Thyroid gland (tissue), 4 donors: ENCODE measurements around the gene MTG1. TPM values are rescaled to one million over a fixed set of nuclear protein-coding genes. Genes with fewer than 3 reads are reported as not detected.

Source experiments
- DNase-seq, 2 donors: peaks; one replicate each; pipeline ENCODE4 v3.0.0-alpha.2; 2019
- H3K27ac ChIP-seq, 3 donors: fragments of 200-600 bp; sonication (generic); 1 replicate in 2 of 3; 2 replicates in 1 of 3; pipeline ENCODE4 v1.5.1; 2016 to 2019; ENCODE audit warnings: mild to moderate bottlenecking in 1 of 3, moderate library complexity in 1 of 3
- H3K27me3 ChIP-seq: fragments of 200-600 bp; sonication (generic); one replicate; pipeline ENCODE4 v1.5.1; 2019
- H3K36me3 ChIP-seq, 2 donors: fragments of 200-600 bp; sonication (generic); one replicate each; pipeline ENCODE4 v1.5.1; 2016 to 2019
- H3K4me1 ChIP-seq, 2 donors: fragments of 200-600 bp; sonication (generic); one replicate each; pipeline ENCODE4 v1.5.1; 2017 to 2019
- H3K4me3 ChIP-seq, 3 donors: fragments of 200-600 bp; sonication (generic); replicated peaks in 1 of 3; 1 replicate in 2 of 3; 2 replicates in 1 of 3; pipeline ENCODE4 v1.5.1; 2016; ENCODE audit warnings: mild to moderate bottlenecking in 1 of 3
- H3K9me3 ChIP-seq: fragments of 200-600 bp; sonication (generic); one replicate; pipeline ENCODE4 v1.5.1; 2017
- CTCF ChIP-seq, 6 experiments: fragments of 200-600 bp in 3 of 6; fragments of 450-650 bp in 3 of 6; sonication (generic) in 3 of 6; IDR thresholded peaks; one replicate each; pipeline ENCODE4 v1.5.1; 2016 to 2019; ENCODE audit warnings: antibody characterized with exemption in 6 of 6, mild to moderate bottlenecking in 2 of 6, inconsistent platforms in 1 of 6, moderate library complexity in 1 of 6
- POLR2A ChIP-seq, 2 donors: fragments of 450-650 bp; IDR thresholded peaks; one replicate each; pipeline ENCODE4 v1.6.1; 2017; ENCODE audit warnings: antibody characterized with exemption in 2 of 2, mild to moderate bottlenecking in 2 of 2, moderate library complexity in 1 of 2
- WGBS, 2 donors: methylation state at CpG; one replicate each; pipeline ENCODE4 v1.1.5; 2017; 5-methylcytosine and 5-hydroxymethylcytosine counted together
- intact Hi-C: fragments of 100-400 bp; cut with DNase I; formaldehyde crosslinking; loops from one replicate; pipeline ENCODE4 v1.15.1; 2023
- total RNA-seq, 4 donors: library from RNA; depleted of rRNA; stranded (reverse); fragments of >200 nt; gene quantifications; one replicate each; pipeline ENCODE4 v1.2.3, GENCODE V29; 2016

Gene MTG1
- total RNA-seq, 4 donors from 2014 or later, result 23.8 to 40.8 (median 35.0) TPM

DNA sequence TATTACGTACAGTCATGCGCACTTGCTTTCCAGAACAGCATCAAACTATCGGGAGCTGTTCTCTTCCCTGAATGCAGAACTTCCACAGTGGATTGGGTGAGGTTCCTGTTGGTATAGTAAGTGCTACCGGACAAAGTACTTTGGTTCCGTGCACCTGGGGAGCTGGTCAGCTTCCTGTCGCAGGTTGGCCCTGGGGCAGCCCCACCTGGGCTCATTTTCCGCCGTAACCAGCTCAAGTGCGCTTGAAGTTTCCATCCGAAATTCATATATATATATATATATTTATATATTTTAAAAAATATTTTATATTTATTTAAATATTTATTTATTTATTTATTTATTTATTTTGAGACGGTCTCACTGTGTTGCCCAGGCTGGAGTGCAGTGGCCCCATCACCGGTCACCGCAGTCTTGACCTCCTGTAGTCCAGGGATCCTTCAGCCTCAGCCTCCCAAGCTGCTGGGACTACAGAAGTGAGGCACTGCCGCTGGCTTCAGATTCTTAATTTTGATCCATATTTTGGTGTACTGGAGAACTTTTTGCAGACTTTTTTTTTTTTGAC is 66.3 kb downstream of the MTG1 start:
- Histone ChIP-seq H3K27me3 (no peaks in the 10 kb centered on the region), H3K4me1 (no peaks in the 10 kb centered on the region), H3K9me3 (no peaks in the 10 kb centered on the region), H3K27ac (no peak overlapping the region), H3K4me3 (no peak overlapping the region), H3K36me3 (no peaks in the 10 kb centered on the region)
- intact Hi-C loops, result no loop called here
- TF ChIP-seq CTCF (IDR thresholded peaks at IDR 0.05) (no peak), POLR2A (IDR thresholded peaks at IDR 0.05) (no peak)
- DNase-seq, result no peak
- WGBS, 2 donors, result 96% methylated on average over 14 of the region's 14 CpGs

GRCh38 chr10:133461027-133461426 is 67.1 kb downstream of the MTG1 start:
- Histone ChIP-seq H3K27ac (no peak overlapping the region), H3K9me3 (no peaks in the 10 kb centered on the region), H3K36me3 (no peaks in the 10 kb centered on the region), H3K4me3 (no peak overlapping the region), H3K4me1 (no peaks in the 10 kb centered on the region), H3K27me3 (no peaks in the 10 kb centered on the region)
- no peak for DNase-seq
- TF ChIP-seq POLR2A (IDR thresholded peaks at IDR 0.05) (no peak), CTCF (IDR thresholded peaks at IDR 0.05) (no peak)
- WGBS, 2 donors, result 97 to 98% methylated on average over 7 of the region's 7 CpGs
- intact Hi-C loops, result no loop called here

GRCh38 chr10:133461841-133462240 is 67.9 kb downstream of the MTG1 start:
- Histone ChIP-seq H3K4me1 (no peaks in the 10 kb centered on the region), H3K27ac (no peak overlapping the region), H3K36me3 (no peaks in the 10 kb centered on the region), H3K9me3 (no peaks in the 10 kb centered on the region), H3K27me3 (no peaks in the 10 kb centered on the region), H3K4me3 (no peak overlapping the region)
- 69 to 77% methylated on average over 4 to 8 of the region's 8 CpGs for WGBS, 2 donors
- DNase-seq, result no peak
- intact Hi-C loops, result no loop called here
- TF ChIP-seq POLR2A (IDR thresholded peaks at IDR 0.05) (no peak), CTCF (IDR thresholded peaks at IDR 0.05) (no peak)

DNA sequence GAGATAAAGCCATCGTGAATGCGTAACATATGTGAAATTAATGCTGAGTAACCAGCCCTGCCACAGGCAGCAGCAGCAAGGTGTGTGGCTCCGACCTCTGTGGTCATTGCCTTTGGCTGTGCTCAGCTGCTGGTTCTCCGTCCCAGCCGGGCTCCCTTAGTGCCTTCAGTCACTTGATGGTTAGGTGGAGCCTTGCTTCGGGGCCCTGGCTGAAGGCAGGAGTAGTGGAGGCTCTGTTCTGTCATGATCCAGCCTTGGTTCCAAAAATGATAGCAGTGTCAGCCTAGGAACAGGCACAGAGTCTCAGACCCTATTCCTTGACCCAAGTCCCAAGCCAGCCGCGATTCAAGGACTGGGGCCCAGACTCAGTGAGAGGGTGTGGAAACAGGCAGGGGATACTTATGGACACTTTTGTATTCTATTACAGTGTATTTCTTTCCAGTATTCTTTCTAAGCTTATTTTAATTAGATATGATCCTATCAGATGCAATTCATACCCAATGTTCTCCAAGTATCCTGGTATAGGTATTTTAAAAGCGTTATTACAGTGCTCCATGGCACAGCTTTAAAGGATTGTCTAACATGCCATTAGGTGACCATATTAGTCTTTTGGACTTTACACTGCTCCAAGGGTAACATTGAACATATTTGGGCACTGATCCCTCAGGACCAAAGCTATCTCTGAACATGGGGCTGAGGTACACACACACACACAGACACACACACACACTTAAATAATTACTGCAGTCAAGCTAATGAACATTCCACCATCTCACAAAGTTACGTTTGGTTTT is 68.8 kb downstream of the MTG1 start:
- Histone ChIP-seq H3K27me3 (no peaks in the 10 kb centered on the region), H3K9me3 (no peaks in the 10 kb centered on the region), H3K4me1 (no peaks in the 10 kb centered on the region), H3K36me3 (no peaks in the 10 kb centered on the region), H3K27ac (no peak overlapping the region), H3K4me3 (no peak overlapping the region)
- TF ChIP-seq CTCF (IDR thresholded peaks at IDR 0.05) (no peak), POLR2A (IDR thresholded peaks at IDR 0.05) (no peak)
- WGBS, 2 donors, result 92% methylated on average over 10 of the region's 10 CpGs
- intact Hi-C loops, result no loop called here
- DNase-seq, result no peak

- Histone ChIP-seq H3K36me3 (no peaks in the 10 kb centered on the region), H3K9me3 (no peaks in the 10 kb centered on the region), H3K27me3 (no peaks in the 10 kb centered on the region), H3K4me1 (no peaks in the 10 kb centered on the region), H3K4me3 (no peak overlapping the region), H3K27ac (no peak overlapping the region)
- 93 to 96% methylated on average over 5 to 11 of the region's 12 CpGs for WGBS, 2 donors
- intact Hi-C loops, result no loop called here
- DNase-seq, result no peak
- no peak for TF ChIP-seq POLR2A (IDR thresholded peaks at IDR 0.05)
- TF ChIP-seq CTCF (IDR thresholded peaks at IDR 0.05), result no peak
Measured at GRCh38 chr10:133464582-133465031, 70.7 kb downstream of the MTG1 start.
